NCI-H1436 treated with DMSO at 0.1 percent for 48 hours (cell line): ENCODE data around the gene SESN1.
"Not testable (repeated sequence)": the region's sequence is repeated elsewhere in the genome, so short reads cannot be mapped to it uniquely, and the experiment has no call there.

Experiments used
- DNase-seq: peaks from one replicate; lab custom pipeline; 2025; lab: John Stamatoyannopoulos, UW

The SESN1 gene

GRCh38 chr6:109094416-109095035 lies at the start of gene SESN1:
SESN1 (minus strand) TSS chr6:109094846; CDS start chr6:109094073, 773 bp downstream.
- peak; percentile 24 for DNase-seq

- DNase-seq: no peak
These were observed 48.5 kb upstream of the SESN1 start for GRCh38 chr6:109143191-109143590.

GRCh38 chr6:109142067-109142466 lies 47.4 kb upstream of the SESN1 start:
- DNase-seq: not testable (repeated sequence)

GRCh38 chr6:109139109-109139508 lies 44.5 kb upstream of the SESN1 start:
- no peak for DNase-seq

- not testable (repeated sequence) for DNase-seq
These were observed 41.9 kb upstream of the SESN1 start for GRCh38 chr6:109136530-109136929.

GRCh38 chr6:109136039-109136438 lies 41.4 kb upstream of the SESN1 start:
- DNase-seq: not testable (repeated sequence)

GRCh38 chr6:109135600-109135999 lies 41.0 kb upstream of the SESN1 start:
- not testable (repeated sequence) for DNase-seq

GRCh38 chr6:109130065-109130464 lies 35.4 kb upstream of the SESN1 start:
- DNase-seq: no peak

- DNase-seq: no peak
These were observed 30.9 kb upstream of the SESN1 start for GRCh38 chr6:109125504-109125903.

GRCh38 chr6:109124219-109124618 lies 29.6 kb upstream of the SESN1 start:
- no peak for DNase-seq

GRCh38 chr6:109121411-109121810 lies 26.8 kb upstream of the SESN1 start:
- no peak for DNase-seq

GRCh38 chr6:109118871-109119354 lies 24.3 kb upstream of the SESN1 start:
- no peak for DNase-seq

- no peak for DNase-seq
These were observed 23.7 kb upstream of the SESN1 start for GRCh38 chr6:109118337-109118736.

GRCh38 chr6:109117346-109118035 lies 22.8 kb upstream of the SESN1 start:
- no peak for DNase-seq

GRCh38 chr6:109112663-109113062 lies 18.0 kb upstream of the SESN1 start:
- not testable (repeated sequence) for DNase-seq

- DNase-seq: not testable (repeated sequence)
These were observed 15.0 kb upstream of the SESN1 start for GRCh38 chr6:109109663-109110062.

- DNase-seq: no peak
These were observed 11.0 kb upstream of the SESN1 start for GRCh38 chr6:109105681-109106080.

- DNase-seq: no peak
These were observed 9.9 kb upstream of the SESN1 start for GRCh38 chr6:109104512-109104911.

- DNase-seq: no peak
These were observed 9.3 kb upstream of the SESN1 start for GRCh38 chr6:109103942-109104341.

GRCh38 chr6:109102762-109103161 lies 8.1 kb upstream of the SESN1 start:
- DNase-seq: no peak

GRCh38 chr6:109097661-109098060 lies 3.0 kb upstream of the SESN1 start:
- DNase-seq: no peak

- no peak for DNase-seq
These were observed 1.6 kb upstream of the SESN1 start for GRCh38 chr6:109096208-109096607.

GRCh38 chr6:109095835-109096084 lies 1.1 kb upstream of the SESN1 start:
- no peak for DNase-seq
